GM12878 (cell line): ENCODE measurements around the gene CCR7. TPM values are rescaled to one million over a fixed set of nuclear protein-coding genes. Genes with fewer than 3 reads are reported as not detected.
A peak's percentile ranks its signal among the peaks of the same experiment; 100 is the strongest.

Experiments used
- ATF2 ChIP-seq: IDR thresholded peaks from 2 replicates; pipeline ENCODE4 v1.6.1; 2012; ENCODE audit warnings: low read length, inconsistent platforms
- BHLHE40 ChIP-seq, 2 experiments: fragments of 450-650 bp in 1 of 2; IDR thresholded peaks; 2 replicates each; pipeline ENCODE4 v1.6.1; 2011 to 2017; ENCODE audit warnings: low read depth in 2 of 2, borderline replicate concordance in 1 of 2, improper control_type of control experiment in 1 of 2, low read length in 1 of 2, mild to moderate bottlenecking in 1 of 2
- CHD1 ChIP-seq: IDR thresholded peaks from 2 replicates; pipeline ENCODE4 v1.6.1; 2012; ENCODE audit warnings: low read depth, low read length, improper control_type of control experiment
- FOXK2 ChIP-seq: fragments of 450-650 bp; IDR thresholded peaks from 2 replicates; pipeline ENCODE4 v1.6.1; 2017; ENCODE audit warnings: mild to moderate bottlenecking, moderate library complexity
- GATAD2B ChIP-seq: fragments of 450-650 bp; conservative IDR thresholded peaks from 2 replicates; pipeline ENCODE4 v1.6.1; 2017; ENCODE audit warnings: low read depth, mild to moderate bottlenecking, moderate library complexity
- JUND ChIP-seq: IDR thresholded peaks from 2 replicates; pipeline ENCODE4 v1.6.1; 2012; ENCODE audit warnings: low read depth, mild to moderate bottlenecking, low read length, improper control_type of control experiment, moderate library complexity
- KAT2A ChIP-seq: conservative IDR thresholded peaks from 2 replicates; pipeline ENCODE4 v1.6.1; 2011; ENCODE audit warnings: low read depth, low read length; ENCODE audit not compliant: control insufficient read depth
- KDM1A ChIP-seq: fragments of 200-600 bp; sonication (generic); IDR thresholded peaks from 2 replicates; pipeline ENCODE4 v1.6.1; 2016; ENCODE audit warnings: borderline replicate concordance
- MXI1 ChIP-seq: fragments of 150-350 bp; IDR thresholded peaks from 2 replicates; pipeline ENCODE4 v1.6.1; 2011; ENCODE audit warnings: low read depth, mild to moderate bottlenecking, inconsistent platforms, low read length, improper control_type of control experiment
- NFYA ChIP-seq: IDR thresholded peaks from 2 replicates; pipeline ENCODE4 v1.6.1; 2011; ENCODE audit warnings: low read depth, mild to moderate bottlenecking, low read length, improper control_type of control experiment, borderline replicate concordance
- NR2C2 ChIP-seq: IDR thresholded peaks from 2 replicates; pipeline ENCODE4 v1.6.1; 2011; ENCODE audit warnings: borderline replicate concordance, low read depth; ENCODE audit not compliant: control insufficient read depth, insufficient read length
- NR2F1 ChIP-seq: fragments of 450-650 bp; conservative IDR thresholded peaks from 2 replicates; pipeline ENCODE4 v1.6.1; 2017; ENCODE audit warnings: mild to moderate bottlenecking
- POU2F2 ChIP-seq: IDR thresholded peaks from 3 replicates; pipeline ENCODE4 v1.6.1; 2011; ENCODE audit warnings: low read depth, mild to moderate bottlenecking, low read length, borderline replicate concordance
- SMAD1 ChIP-seq: fragments of 450-650 bp; IDR thresholded peaks from 2 replicates; pipeline ENCODE4 v1.6.1; 2018; ENCODE audit warnings: mild to moderate bottlenecking, low read depth; ENCODE audit not compliant: partially characterized antibody
- SP1 ChIP-seq: IDR thresholded peaks from one replicate; pipeline ENCODE4 v1.6.1; 2011; ENCODE audit warnings: low read depth, low read length
- STAT1 ChIP-seq: fragments of 450-650 bp; conservative IDR thresholded peaks from 2 replicates; pipeline ENCODE4 v1.6.1; 2014; ENCODE audit warnings: antibody characterized with exemption, mild to moderate bottlenecking
- TBL1XR1 ChIP-seq: IDR thresholded peaks from 2 replicates; pipeline ENCODE4 v1.6.1; 2012; ENCODE audit warnings: low read depth, low read length, improper control_type of control experiment
- TCF3 ChIP-seq: IDR thresholded peaks from 2 replicates; pipeline ENCODE4 v1.6.1; 2012; ENCODE audit warnings: low read depth, mild to moderate bottlenecking, low read length, borderline replicate concordance; ENCODE audit not compliant: insufficient read depth
- YY1 ChIP-seq: IDR thresholded peaks from 2 replicates; pipeline ENCODE4 v1.6.1; 2011; ENCODE audit warnings: low read depth, mild to moderate bottlenecking, low read length
- ZNF24 ChIP-seq: fragments of 450-650 bp; IDR thresholded peaks from 2 replicates; pipeline ENCODE4 v1.6.1; 2017; ENCODE audit warnings: antibody characterized with exemption, mild to moderate bottlenecking
- ZSCAN29 ChIP-seq: fragments of 450-650 bp; IDR thresholded peaks from 2 replicates; pipeline ENCODE4 v1.6.1; 2017; ENCODE audit warnings: mild to moderate bottlenecking, moderate library complexity
- polyA plus RNA-seq, 11 experiments: library from polyadenylated mRNA; depleted of rRNA in 4 of 11; unstranded in 6 of 11; stranded (reverse) in 5 of 11; fragments of >200 nt; fragmentation: Nextera tagmentation in 4 of 11; fragmentation: Illumina TruSeq in 1 of 11; extraction: Ambion mirVana in 4 of 11; extraction: Trizol in 1 of 11; gene quantifications; 1 replicate in 1 of 11; 2 replicates in 10 of 11; pipeline versions ENCODE4 v1.2.1 to v1.2.3, GENCODE V29; 2011 to 2016; ENCODE audit warnings: inconsistent platforms in 2 of 11, missing spikeins in 2 of 11, low read depth in 1 of 11
- total RNA-seq, 4 experiments: library from RNA; depleted of rRNA in 3 of 4; stranded (reverse); fragments of >200 nt in 3 of 4; fragmentation: Illumina TruSeq in 1 of 4; extraction: Trizol in 1 of 4; gene quantifications; 2 replicates each; pipeline versions ENCODE4 v1.2.1 to v1.2.3, GENCODE V29; 2013 to 2021
- TF ChIP-seq, protein P1 (sequence below): fragments of 450-650 bp; formaldehyde crosslinking; IDR thresholded peaks from 2 replicates; pipeline ENCODE4 v1.4.0; 2022; ENCODE audit warnings: mild to moderate bottlenecking, moderate library complexity

Gene CCR7
- total and polyA plus RNA-seq, 10 of the 15 experiments (the other 5 are each of a cell fraction or from before 2014, with no cell fraction given), result 131 to 1,171 (median 260) TPM

GRCh38 chr17:40531051-40531991 lies 34.0 kb downstream of the CCR7 start (continued):
- TF ChIP-seq KDM1A (no peak), TBL1XR1 (no peak), JUND (no peak), SMAD1 (peak; percentile 70), ZNF24 (0 out of 2 replicates have a peak, but pooled peaks have one; percentile 20), POU2F2 (peak; percentile 8; the same call in 1 of the 3 replicates), ZSCAN29 (no peak), GATAD2B (peak; percentile 32; the same call in 1 of the 2 replicates), CHD1 (no peak), MXI1 (peak; percentile 42; the same call in 1 of the 2 replicates), ATF2 (no peak), TCF3 (0 out of 2 replicates have a peak, but pooled peaks have one; percentile 16), STAT1 (0 out of 2 replicates have a peak, but pooled peaks have one; percentile 32), FOXK2 (no peak), NR2F1 (0 out of 2 replicates have a peak, but pooled peaks have one; percentile 26), BHLHE40 (IDR thresholded peaks at IDR 0.05; ENCODE audit: borderline replicate concordance in 1 of 2, low read depth in 2 of 2, low read length in 1 of 2) (no peak; a peak in 1 of 4 replicates), NFYA (no peak), NR2C2 (no peak), YY1 (peak; percentile 54; the same call in 1 of the 2 replicates), KAT2A (no peak), SP1 (no peak)
- TF ChIP-seq, protein P1, sequence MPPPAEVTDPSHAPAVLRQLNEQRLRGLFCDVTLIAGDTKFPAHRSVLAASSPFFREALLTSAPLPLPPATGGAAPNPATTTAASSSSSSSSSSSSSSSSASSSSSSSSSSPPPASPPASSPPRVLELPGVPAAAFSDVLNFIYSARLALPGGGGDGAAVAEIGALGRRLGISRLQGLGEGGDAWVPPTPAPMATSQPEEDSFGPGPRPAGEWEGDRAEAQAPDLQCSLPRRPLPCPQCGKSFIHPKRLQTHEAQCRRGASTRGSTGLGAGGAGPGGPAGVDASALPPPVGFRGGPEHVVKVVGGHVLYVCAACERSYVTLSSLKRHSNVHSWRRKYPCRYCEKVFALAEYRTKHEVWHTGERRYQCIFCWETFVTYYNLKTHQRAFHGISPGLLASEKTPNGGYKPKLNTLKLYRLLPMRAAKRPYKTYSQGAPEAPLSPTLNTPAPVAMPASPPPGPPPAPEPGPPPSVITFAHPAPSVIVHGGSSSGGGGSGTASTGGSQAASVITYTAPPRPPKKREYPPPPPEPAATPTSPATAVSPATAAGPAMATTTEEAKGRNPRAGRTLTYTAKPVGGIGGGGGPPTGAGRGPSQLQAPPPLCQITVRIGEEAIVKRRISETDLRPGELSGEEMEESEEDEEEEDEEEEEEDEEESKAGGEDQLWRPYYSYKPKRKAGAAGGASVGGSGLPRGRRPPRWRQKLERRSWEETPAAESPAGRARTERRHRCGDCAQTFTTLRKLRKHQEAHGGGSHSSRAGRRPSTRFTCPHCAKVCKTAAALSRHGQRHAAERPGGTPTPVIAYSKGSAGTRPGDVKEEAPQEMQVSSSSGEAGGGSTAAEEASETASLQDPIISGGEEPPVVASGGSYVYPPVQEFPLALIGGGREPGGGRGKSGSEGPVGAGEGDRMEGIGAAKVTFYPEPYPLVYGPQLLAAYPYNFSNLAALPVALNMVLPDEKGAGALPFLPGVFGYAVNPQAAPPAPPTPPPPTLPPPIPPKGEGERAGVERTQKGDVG (CRISPR knock-in tag), result no peak
